ENCODE measurements around the gene MBNL2.

DNA sequence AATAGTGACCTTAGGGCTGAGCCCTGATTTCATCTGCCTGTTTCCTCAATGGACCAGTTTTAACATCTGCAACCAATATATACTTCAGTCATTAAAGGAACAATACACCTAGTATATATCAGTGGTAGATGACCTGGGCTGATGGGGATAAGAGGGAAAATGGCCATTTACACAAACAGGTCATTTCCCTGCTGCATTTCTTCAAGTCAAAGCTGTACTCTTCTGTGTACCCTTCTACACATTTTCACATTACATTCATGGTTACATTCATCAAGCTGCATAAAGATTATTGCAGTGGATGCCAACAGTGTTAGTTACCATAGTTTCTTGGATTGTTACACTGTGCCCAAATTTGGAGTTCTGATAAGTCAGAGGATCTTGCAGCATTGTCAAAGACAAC, 130.7 kb downstream of the MBNL2 start:
- no peak for TF ChIP-seq YY1 (IDR thresholded peaks at IDR 0.05; ENCODE audit: low read depth)
- no peak for TF ChIP-seq EGR1 (IDR thresholded peaks at IDR 0.05)
- no peak for TF ChIP-seq ZBTB7A (IDR thresholded peaks at IDR 0.05; ENCODE audit: low read depth)
- no peak for TF ChIP-seq EP300 (IDR thresholded peaks at IDR 0.05; ENCODE audit: borderline replicate concordance)
- TF ChIP-seq, protein P1, sequence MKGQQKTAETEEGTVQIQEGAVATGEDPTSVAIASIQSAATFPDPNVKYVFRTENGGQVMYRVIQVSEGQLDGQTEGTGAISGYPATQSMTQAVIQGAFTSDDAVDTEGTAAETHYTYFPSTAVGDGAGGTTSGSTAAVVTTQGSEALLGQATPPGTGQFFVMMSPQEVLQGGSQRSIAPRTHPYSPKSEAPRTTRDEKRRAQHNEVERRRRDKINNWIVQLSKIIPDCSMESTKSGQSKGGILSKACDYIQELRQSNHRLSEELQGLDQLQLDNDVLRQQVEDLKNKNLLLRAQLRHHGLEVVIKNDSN (IDR thresholded peaks at IDR 0.05) = no peak
- TF ChIP-seq, protein P2, sequence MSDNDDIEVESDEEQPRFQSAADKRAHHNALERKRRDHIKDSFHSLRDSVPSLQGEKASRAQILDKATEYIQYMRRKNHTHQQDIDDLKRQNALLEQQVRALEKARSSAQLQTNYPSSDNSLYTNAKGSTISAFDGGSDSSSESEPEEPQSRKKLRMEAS (IDR thresholded peaks at IDR 0.05) = no peak
